ENCODE measurements around the gene FAM43A.

The FAM43A gene, protein sequence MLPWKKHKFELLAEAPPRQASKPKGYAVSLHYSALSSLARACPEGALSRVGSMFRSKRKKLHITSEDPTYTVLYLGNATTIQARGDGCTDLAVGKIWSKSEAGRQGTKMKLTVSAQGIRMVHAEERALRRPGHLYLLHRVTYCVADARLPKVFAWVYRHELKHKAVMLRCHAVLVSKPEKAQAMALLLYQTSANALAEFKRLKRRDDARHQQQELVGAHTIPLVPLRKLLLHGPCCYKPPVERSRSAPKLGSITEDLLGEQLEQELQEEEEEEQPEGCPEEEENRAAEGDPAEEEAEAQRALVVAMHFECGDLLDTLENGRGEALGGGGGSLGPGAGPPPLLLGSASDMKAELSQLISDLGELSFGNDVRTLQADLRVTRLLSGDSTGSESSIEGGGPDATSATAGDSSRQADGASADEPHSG

GRCh38 chr3:194685718-194686413, at the start of gene FAM43A:
FAM43A (plus strand) TSS chr3:194685883; CDS start chr3:194686827, 944 bp downstream.
- H3K4me3 ChIP-seq (ENCODE audit: low read depth, low read length) = peak within 1 kb of the TSS; percentile 74
- peaks cover 21% of the 10 kb centered on the region for H3K4me1 ChIP-seq (ENCODE audit: control insufficient read depth, insufficient read depth, low read length)
- H3K27me3 ChIP-seq (ENCODE audit: control insufficient read depth, insufficient read depth, low read length) = peaks cover 35% of the 10 kb centered on the region
- H3K27ac ChIP-seq (ENCODE audit: low read depth, low read length) = no peak within 1 kb of the TSS
- H3K9me3 ChIP-seq (ENCODE audit: control insufficient read depth, insufficient read depth, low read depth, low read length) = no peaks in the 10 kb centered on the region
- no peaks in the 10 kb centered on the region for H3K36me3 ChIP-seq (ENCODE audit: control insufficient read depth, insufficient read depth, low read length)
- peak within 1 kb of the TSS; percentile 75 for H3K9ac ChIP-seq (ENCODE audit: low read length)

DNA sequence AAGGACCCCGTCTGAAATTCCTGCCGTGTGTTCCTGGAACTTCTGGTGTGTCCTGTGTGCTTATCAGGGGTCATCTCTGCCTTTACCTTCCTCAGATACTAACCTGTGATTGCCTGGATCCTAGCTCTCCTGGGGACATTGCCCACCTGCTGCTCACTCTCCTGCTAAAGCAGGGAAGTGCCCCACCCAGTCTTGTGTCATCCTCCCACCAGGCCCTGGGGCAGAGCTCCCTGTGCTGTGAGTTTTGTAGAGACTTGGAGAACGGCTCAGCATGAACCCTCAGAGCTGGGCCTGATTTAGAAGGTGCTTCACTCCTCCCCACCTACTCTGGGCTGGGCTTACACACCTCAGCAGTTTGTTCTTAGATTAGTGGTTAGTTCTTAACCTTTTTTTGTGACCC, 48.6 kb upstream of the FAM43A start:
- 0 out of 2 replicates have a peak, but pooled peaks cover 3% of the 10 kb centered on the region for H3K4me1 ChIP-seq (ENCODE audit: control insufficient read depth, insufficient read depth, low read length)
- no peak overlapping the region for H3K9ac ChIP-seq (ENCODE audit: low read length)

GRCh38 chr3:194637541-194638400, 47.9 kb upstream of the FAM43A start:
- no peak overlapping the region for H3K27ac ChIP-seq (ENCODE audit: low read depth, low read length)
- H3K36me3 ChIP-seq (ENCODE audit: control insufficient read depth, insufficient read depth, low read length) = peaks cover 29% of the 10 kb centered on the region
- H3K4me1 ChIP-seq (ENCODE audit: control insufficient read depth, insufficient read depth, low read length) = no peaks in the 10 kb centered on the region
- H3K4me3 ChIP-seq (ENCODE audit: low read depth, low read length) = no peak overlapping the region
- H3K9ac ChIP-seq (ENCODE audit: low read length) = no peak overlapping the region
- no peaks in the 10 kb centered on the region for H3K9me3 ChIP-seq (ENCODE audit: control insufficient read depth, insufficient read depth, low read depth, low read length)
- no peaks in the 10 kb centered on the region for H3K27me3 ChIP-seq (ENCODE audit: control insufficient read depth, insufficient read depth, low read length)

More for the DNA sequence above, 48.6 kb upstream of the FAM43A start:
- Histone ChIP-seq H3K4me3 (ENCODE audit: low read depth, low read length) (no peak overlapping the region), H3K9me3 (ENCODE audit: control insufficient read depth, insufficient read depth, low read depth, low read length) (no peaks in the 10 kb centered on the region), H3K27me3 (ENCODE audit: control insufficient read depth, insufficient read depth, low read length) (0 out of 2 replicates have a peak, but pooled peaks cover 3% of the 10 kb centered on the region), H3K27ac (ENCODE audit: low read depth, low read length) (no peak overlapping the region), H3K36me3 (ENCODE audit: control insufficient read depth, insufficient read depth, low read length) (peaks cover 22% of the 10 kb centered on the region)

DNA sequence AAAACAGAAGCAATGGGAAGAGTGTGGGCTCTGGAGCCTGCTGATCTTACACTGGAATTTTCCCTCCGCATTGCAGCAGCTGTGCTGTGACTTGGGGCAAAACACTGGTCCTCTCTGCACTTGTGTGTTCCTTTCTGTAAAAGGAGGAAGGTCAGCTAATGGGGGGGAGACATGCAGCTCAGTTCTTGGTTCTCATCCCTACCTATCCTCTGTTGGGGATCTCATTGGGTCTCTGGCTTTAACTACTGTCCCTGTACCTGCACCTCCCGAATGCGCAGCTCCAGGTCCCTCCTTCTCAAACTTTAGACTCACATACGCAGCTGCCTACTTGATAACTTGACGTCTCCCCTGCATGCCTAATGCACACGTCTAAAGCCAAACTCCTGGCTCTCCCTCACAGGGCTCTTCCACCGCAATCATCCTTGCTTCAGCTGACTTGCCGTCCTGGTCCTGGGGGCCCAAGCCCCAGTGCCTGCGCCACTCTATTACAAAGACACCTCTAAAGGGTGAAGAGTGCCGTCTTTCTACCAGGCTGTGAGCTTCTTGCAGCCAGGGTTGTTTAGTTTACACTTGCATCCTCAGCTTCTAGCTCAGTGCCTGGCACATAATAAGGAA, 46.6 kb upstream of the FAM43A start:
- H3K36me3 ChIP-seq (ENCODE audit: control insufficient read depth, insufficient read depth, low read length) = peaks cover 40% of the 10 kb centered on the region
- no peaks in the 10 kb centered on the region for H3K27me3 ChIP-seq (ENCODE audit: control insufficient read depth, insufficient read depth, low read length)
- no peaks in the 10 kb centered on the region for H3K4me1 ChIP-seq (ENCODE audit: control insufficient read depth, insufficient read depth, low read length)
- no peaks in the 10 kb centered on the region for H3K9me3 ChIP-seq (ENCODE audit: control insufficient read depth, insufficient read depth, low read depth, low read length)
- no peak overlapping the region for H3K27ac ChIP-seq (ENCODE audit: low read depth, low read length)
- no peak overlapping the region for H3K4me3 ChIP-seq (ENCODE audit: low read depth, low read length)
- no peak overlapping the region for H3K9ac ChIP-seq (ENCODE audit: low read length)

DNA sequence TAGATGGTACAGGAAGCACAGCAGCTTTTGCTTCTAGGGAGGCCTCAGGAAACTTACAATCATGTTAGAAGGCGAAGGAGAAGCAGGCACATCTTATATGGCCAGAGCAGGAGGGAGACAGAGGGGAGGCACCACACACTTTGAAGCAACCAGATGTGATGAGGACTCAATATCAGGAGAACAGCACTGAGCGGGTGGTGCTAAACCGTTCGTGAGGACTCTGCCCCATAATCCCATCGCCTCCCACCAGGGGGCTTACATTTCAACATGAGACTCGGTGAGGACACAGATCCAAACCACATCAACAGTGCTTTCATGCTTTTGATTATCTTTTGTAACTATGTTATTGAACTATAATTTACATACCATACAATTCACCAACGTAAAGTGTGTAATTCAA, 44.9 kb upstream of the FAM43A start:
- no peaks in the 10 kb centered on the region for H3K9me3 ChIP-seq (ENCODE audit: control insufficient read depth, insufficient read depth, low read depth, low read length)
- H3K9ac ChIP-seq (ENCODE audit: low read length) = no peak overlapping the region
- H3K36me3 ChIP-seq (ENCODE audit: control insufficient read depth, insufficient read depth, low read length) = peaks cover 56% of the 10 kb centered on the region
- H3K4me3 ChIP-seq (ENCODE audit: low read depth, low read length) = no peak overlapping the region
- no peak overlapping the region for H3K27ac ChIP-seq (ENCODE audit: low read depth, low read length)
- no peaks in the 10 kb centered on the region for H3K4me1 ChIP-seq (ENCODE audit: control insufficient read depth, insufficient read depth, low read length)
- H3K27me3 ChIP-seq (ENCODE audit: control insufficient read depth, insufficient read depth, low read length) = no peaks in the 10 kb centered on the region

DNA sequence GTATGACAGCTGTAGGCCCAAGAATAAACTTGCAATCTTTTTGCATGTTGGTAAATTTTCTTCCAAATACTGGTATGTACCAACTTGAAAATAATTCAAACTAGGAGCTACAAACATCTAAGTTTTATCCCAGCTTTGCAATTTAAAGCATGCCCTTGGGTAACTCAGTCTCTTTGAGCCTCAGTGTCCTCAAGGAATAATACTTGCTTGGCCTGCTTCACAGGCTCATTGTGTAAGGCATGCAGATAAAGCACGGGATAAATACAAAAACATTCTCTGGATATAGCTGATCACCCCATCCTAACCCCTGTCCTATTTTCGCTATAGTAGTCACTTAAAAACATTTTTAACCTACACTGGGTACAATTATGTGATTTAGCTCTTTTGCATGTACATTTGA, 42.9 kb upstream of the FAM43A start:
- H3K27me3 ChIP-seq (ENCODE audit: control insufficient read depth, insufficient read depth, low read length) = no peaks in the 10 kb centered on the region
- H3K36me3 ChIP-seq (ENCODE audit: control insufficient read depth, insufficient read depth, low read length) = peaks cover 72% of the 10 kb centered on the region
- no peak overlapping the region for H3K4me3 ChIP-seq (ENCODE audit: low read depth, low read length)
- H3K9me3 ChIP-seq (ENCODE audit: control insufficient read depth, insufficient read depth, low read depth, low read length) = no peaks in the 10 kb centered on the region
- H3K9ac ChIP-seq (ENCODE audit: low read length) = no peak overlapping the region
- no peak overlapping the region for H3K27ac ChIP-seq (ENCODE audit: low read depth, low read length)
- no peaks in the 10 kb centered on the region for H3K4me1 ChIP-seq (ENCODE audit: control insufficient read depth, insufficient read depth, low read length)

DNA sequence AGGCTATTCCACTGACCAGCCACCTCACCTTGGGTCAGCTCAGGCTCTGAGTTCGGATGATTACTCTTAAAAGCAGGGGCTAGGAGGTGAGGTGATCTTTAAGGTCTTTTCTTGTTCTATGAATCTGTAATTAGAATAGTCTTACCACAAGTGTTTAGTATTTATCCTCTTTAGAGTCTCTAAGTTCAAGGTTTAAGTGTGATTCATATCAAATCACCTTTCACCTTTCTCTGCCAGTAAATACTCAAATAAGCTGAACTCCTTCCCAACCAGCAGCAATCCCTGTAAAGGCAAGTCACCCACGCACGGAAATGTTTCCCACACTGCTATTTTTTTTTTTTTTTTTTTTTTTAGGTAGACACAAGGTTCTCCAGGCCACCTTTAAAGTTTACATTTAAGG, 37.9 kb upstream of the FAM43A start:
- Histone ChIP-seq H3K9me3 (ENCODE audit: control insufficient read depth, insufficient read depth, low read depth, low read length) (no peaks in the 10 kb centered on the region), H3K36me3 (ENCODE audit: control insufficient read depth, insufficient read depth, low read length) (peaks cover 92% of the 10 kb centered on the region), H3K27ac (ENCODE audit: low read depth, low read length) (no peak overlapping the region), H3K4me3 (ENCODE audit: low read depth, low read length) (no peak overlapping the region), H3K4me1 (ENCODE audit: control insufficient read depth, insufficient read depth, low read length) (no peaks in the 10 kb centered on the region), H3K27me3 (ENCODE audit: control insufficient read depth, insufficient read depth, low read length) (no peaks in the 10 kb centered on the region), H3K9ac (ENCODE audit: low read length) (no peak overlapping the region)

GRCh38 chr3:194654443-194654842, 31.2 kb upstream of the FAM43A start:
- Histone ChIP-seq H3K27ac (ENCODE audit: low read depth, low read length) (peak overlapping the region; percentile 89), H3K9ac (ENCODE audit: low read length) (peak overlapping the region; percentile 41), H3K9me3 (ENCODE audit: control insufficient read depth, insufficient read depth, low read depth, low read length) (no peaks in the 10 kb centered on the region), H3K4me3 (ENCODE audit: low read depth, low read length) (no peak overlapping the region), H3K4me1 (ENCODE audit: control insufficient read depth, insufficient read depth, low read length) (peaks cover 15% of the 10 kb centered on the region), H3K27me3 (ENCODE audit: control insufficient read depth, insufficient read depth, low read length) (no peaks in the 10 kb centered on the region), H3K36me3 (ENCODE audit: control insufficient read depth, insufficient read depth, low read length) (peaks cover 75% of the 10 kb centered on the region)

- Histone ChIP-seq H3K9me3 (ENCODE audit: control insufficient read depth, insufficient read depth, low read depth, low read length) (no peaks in the 10 kb centered on the region), H3K9ac (ENCODE audit: low read length) (no peak overlapping the region), H3K27me3 (ENCODE audit: control insufficient read depth, insufficient read depth, low read length) (no peaks in the 10 kb centered on the region), H3K27ac (ENCODE audit: low read depth, low read length) (no peak overlapping the region), H3K36me3 (ENCODE audit: control insufficient read depth, insufficient read depth, low read length) (peaks cover 72% of the 10 kb centered on the region), H3K4me3 (ENCODE audit: low read depth, low read length) (no peak overlapping the region), H3K4me1 (ENCODE audit: control insufficient read depth, insufficient read depth, low read length) (peaks cover 15% of the 10 kb centered on the region)
These were observed 28.2 kb upstream of the FAM43A start for GRCh38 chr3:194657439-194657838.

DNA sequence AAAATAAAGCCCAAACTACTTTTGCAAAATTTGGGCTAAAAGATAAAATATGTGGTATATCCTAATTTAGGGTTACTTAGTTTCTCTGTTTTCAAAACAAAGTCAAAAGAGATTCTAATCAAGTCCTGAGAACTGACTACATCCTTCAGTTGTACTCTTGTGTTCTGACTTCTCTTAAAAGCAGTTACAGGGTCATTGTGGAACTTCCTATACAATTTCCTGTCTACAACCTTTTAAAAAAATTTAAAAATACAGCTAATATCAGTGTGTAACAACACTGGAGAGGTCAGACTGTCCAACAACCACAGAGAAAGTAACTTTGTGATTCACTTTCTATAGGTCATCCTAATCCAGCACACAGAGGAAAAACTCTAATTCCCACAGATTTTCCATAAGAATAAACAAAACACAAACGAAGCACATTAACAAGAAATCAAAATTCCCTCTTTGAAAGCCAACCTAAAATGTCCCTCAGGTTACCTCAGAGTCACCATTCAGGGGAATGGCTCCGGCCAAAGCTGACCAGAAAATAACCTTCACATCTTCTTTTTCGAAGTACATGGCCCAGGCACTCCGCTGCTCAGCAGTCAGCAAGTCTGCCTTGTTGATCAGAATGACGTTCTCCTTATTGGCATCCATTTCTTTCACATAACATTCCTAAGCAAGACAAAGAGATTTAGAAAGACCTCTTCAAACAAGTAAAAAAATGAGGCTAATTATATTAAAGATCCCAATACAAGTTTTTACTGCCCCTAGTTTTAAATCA, 27.0 kb upstream of the FAM43A start:
- Histone ChIP-seq H3K4me3 (ENCODE audit: low read depth, low read length) (no peak overlapping the region), H3K27ac (ENCODE audit: low read depth, low read length) (no peak overlapping the region), H3K27me3 (ENCODE audit: control insufficient read depth, insufficient read depth, low read length) (no peaks in the 10 kb centered on the region), H3K9me3 (ENCODE audit: control insufficient read depth, insufficient read depth, low read depth, low read length) (no peaks in the 10 kb centered on the region), H3K36me3 (ENCODE audit: control insufficient read depth, insufficient read depth, low read length) (peaks cover 71% of the 10 kb centered on the region), H3K9ac (ENCODE audit: low read length) (no peak overlapping the region), H3K4me1 (ENCODE audit: control insufficient read depth, insufficient read depth, low read length) (peaks cover 15% of the 10 kb centered on the region)
